ENCODE data around the gene RNF114. TPM values are rescaled to one million over a fixed set of nuclear protein-coding genes. Genes with fewer than 3 reads are reported as not detected.
A peak's percentile ranks its signal among the peaks of the same experiment; 100 is the strongest.
"Not testable (repeated sequence)": the region's sequence is repeated elsewhere in the genome, so short reads cannot be mapped to it uniquely, and the experiment has no call there.

The RNF114 gene
- 75.1 and 79.8 TPM in 2 replicates for total RNA-seq (2014; rRNA removed; shearing (Covaris generic))

GRCh38 chr20:49936153-49937026 lies at the start of gene RNF114:
TSS of gene RNF114 (plus strand) at chr20:49936397. CDS start at chr20:49936413, 16 bp downstream.
- DNase-seq (ENCODE audit: low spot score) = peak; percentile 92
- in situ Hi-C loops (cut with HindIII; ENCODE audit: low sequenced_read_pairs) = no loop called here

GRCh38 chr20:49886571-49887213 lies 49.5 kb upstream of the RNF114 start:
- in situ Hi-C loops (cut with HindIII; ENCODE audit: low sequenced_read_pairs) = no loop called here
- DNase-seq (ENCODE audit: low spot score) = peak; percentile 64

- in situ Hi-C loops (cut with HindIII; ENCODE audit: low sequenced_read_pairs) = no loop called here
- DNase-seq (ENCODE audit: low spot score) = no peak
These were observed 48.7 kb upstream of the RNF114 start for GRCh38 chr20:49887251-49888211.

- DNase-seq (ENCODE audit: low spot score) = peak; percentile 96
- in situ Hi-C loops (cut with HindIII; ENCODE audit: low sequenced_read_pairs) = no loop called here
These were observed 47.8 kb upstream of the RNF114 start for GRCh38 chr20:49888212-49889000.

- no peak for DNase-seq (ENCODE audit: low spot score)
- in situ Hi-C loops (cut with HindIII; ENCODE audit: low sequenced_read_pairs) = no loop called here
These were observed 46.9 kb upstream of the RNF114 start for GRCh38 chr20:49889001-49889934.

GRCh38 chr20:49889935-49890333 lies 46.3 kb upstream of the RNF114 start:
- DNase-seq (ENCODE audit: low spot score) = no peak
- in situ Hi-C loops (cut with HindIII; ENCODE audit: low sequenced_read_pairs) = no loop called here

GRCh38 chr20:49890471-49891361 lies 45.5 kb upstream of the RNF114 start:
- no peak for DNase-seq (ENCODE audit: low spot score)
- in situ Hi-C loops (cut with HindIII; ENCODE audit: low sequenced_read_pairs) = no loop called here

- DNase-seq (ENCODE audit: low spot score) = no peak
- in situ Hi-C loops (cut with HindIII; ENCODE audit: low sequenced_read_pairs) = no loop called here
These were observed 44.6 kb upstream of the RNF114 start for GRCh38 chr20:49891476-49892110.

- no peak for DNase-seq (ENCODE audit: low spot score)
- in situ Hi-C loops (cut with HindIII; ENCODE audit: low sequenced_read_pairs) = no loop called here
These were observed 43.9 kb upstream of the RNF114 start for GRCh38 chr20:49892260-49892659.

- in situ Hi-C loops (cut with HindIII; ENCODE audit: low sequenced_read_pairs) = no loop called here
- DNase-seq (ENCODE audit: low spot score) = no peak
These were observed 43.4 kb upstream of the RNF114 start for GRCh38 chr20:49892817-49893216.

GRCh38 chr20:49893242-49894072 lies 42.7 kb upstream of the RNF114 start:
- in situ Hi-C loops (cut with HindIII; ENCODE audit: low sequenced_read_pairs) = no loop called here
- no peak for DNase-seq (ENCODE audit: low spot score)

GRCh38 chr20:49894073-49894470 lies 42.1 kb upstream of the RNF114 start:
- no peak for DNase-seq (ENCODE audit: low spot score)
- in situ Hi-C loops (cut with HindIII; ENCODE audit: low sequenced_read_pairs) = no loop called here

- DNase-seq (ENCODE audit: low spot score); in situ Hi-C loops (cut with HindIII; ENCODE audit: low sequenced_read_pairs): not testable (repeated sequence)
These were observed 40.6 kb upstream of the RNF114 start for GRCh38 chr20:49895474-49896093.

GRCh38 chr20:49896204-49896603 lies 40.0 kb upstream of the RNF114 start:
- in situ Hi-C loops (cut with HindIII; ENCODE audit: low sequenced_read_pairs) = no loop called here
- no peak for DNase-seq (ENCODE audit: low spot score)

Measured in G401 (cell line).